ENCODE measurements around the gene GPC6.

The GPC6 gene

DNA sequence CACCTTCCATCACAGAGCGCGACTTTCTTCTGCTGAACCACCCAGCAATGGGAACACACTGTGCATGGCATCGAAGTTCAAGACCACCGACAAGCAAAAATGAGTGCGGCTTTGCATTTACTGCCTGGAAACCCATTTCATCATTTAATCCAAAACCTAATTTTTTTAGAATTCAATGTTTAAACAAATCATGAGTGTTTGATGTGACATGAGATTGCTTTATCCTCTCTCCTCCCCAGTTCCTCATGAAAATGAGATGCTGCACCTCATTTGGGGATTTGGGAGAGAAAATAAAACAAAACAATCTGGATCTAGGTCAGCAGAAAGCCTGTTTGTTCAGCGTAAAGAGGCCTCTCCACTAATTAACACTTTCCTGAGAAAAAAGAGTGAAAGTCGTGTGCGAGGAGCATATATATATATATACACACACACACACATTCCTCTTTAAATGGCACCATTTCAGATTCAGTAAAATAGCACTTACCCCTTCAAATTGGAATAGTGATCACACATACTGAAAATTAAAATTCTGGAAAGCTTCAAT, 1126.6 kb downstream of the GPC6 start (continued):
- TF ChIP-seq ZSCAN30 (tag by site-specific recombination; IDR thresholded peaks at IDR 0.05) (no peak), ZNF214 (tag by site-specific recombination; IDR thresholded peaks at IDR 0.05; ENCODE audit: borderline replicate concordance) (no peak)

DNA sequence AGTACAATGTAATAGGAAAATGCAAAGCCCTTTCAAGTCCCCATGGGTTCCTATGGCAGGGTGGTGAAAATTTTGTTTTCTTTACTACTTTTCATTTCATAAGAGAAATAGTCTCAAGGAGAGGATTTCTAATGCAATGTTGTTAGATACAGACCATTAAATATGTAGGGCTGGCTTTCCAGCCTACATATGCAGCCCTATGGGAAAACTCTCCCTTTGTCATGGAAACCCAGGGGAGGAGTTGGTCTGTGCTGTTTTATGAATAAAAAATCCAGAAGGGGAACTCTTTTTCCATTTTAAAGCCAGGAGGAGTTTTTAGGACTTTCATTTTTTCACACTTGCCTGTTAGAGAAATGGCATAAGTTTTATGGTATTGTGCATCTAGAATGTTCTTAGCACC, 1133.3 kb downstream of the GPC6 start:
- CTCF ChIA-PET = no interaction called here
- Histone ChIP-seq H3K4me1 (ENCODE audit: control insufficient read depth, insufficient read depth, low read length) (no peaks in the 10 kb centered on the region), H3K9me3 (ENCODE audit: control insufficient read depth, insufficient read depth, low read depth, low read length) (no peaks in the 10 kb centered on the region), H3K36me3 (ENCODE audit: control insufficient read depth in 2 of 2, insufficient read depth in 1 of 2, low read length in 2 of 2) (no peaks in the 10 kb centered on the region), H3K27ac (ENCODE audit: extremely low read depth, low read depth, low read length) (no peak overlapping the region), H3K4me3 (ENCODE audit: low read depth, low read length) (no peak overlapping the region)
- POLR2A ChIA-PET = no interaction called here
- TF ChIP-seq, protein P1, sequence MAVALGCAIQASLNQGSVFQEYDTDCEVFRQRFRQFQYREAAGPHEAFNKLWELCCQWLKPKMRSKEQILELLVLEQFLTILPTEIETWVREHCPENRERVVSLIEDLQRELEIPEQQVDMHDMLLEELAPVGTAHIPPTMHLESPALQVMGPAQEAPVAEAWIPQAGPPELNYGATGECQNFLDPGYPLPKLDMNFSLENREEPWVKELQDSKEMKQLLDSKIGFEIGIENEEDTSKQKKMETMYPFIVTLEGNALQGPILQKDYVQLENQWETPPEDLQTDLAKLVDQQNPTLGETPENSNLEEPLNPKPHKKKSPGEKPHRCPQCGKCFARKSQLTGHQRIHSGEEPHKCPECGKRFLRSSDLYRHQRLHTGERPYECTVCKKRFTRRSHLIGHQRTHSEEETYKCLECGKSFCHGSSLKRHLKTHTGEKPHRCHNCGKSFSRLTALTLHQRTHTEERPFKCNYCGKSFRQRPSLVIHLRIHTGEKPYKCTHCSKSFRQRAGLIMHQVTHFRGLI (tag by site-specific recombination; IDR thresholded peaks at IDR 0.05) = no peak
- TF ChIP-seq, protein P2, sequence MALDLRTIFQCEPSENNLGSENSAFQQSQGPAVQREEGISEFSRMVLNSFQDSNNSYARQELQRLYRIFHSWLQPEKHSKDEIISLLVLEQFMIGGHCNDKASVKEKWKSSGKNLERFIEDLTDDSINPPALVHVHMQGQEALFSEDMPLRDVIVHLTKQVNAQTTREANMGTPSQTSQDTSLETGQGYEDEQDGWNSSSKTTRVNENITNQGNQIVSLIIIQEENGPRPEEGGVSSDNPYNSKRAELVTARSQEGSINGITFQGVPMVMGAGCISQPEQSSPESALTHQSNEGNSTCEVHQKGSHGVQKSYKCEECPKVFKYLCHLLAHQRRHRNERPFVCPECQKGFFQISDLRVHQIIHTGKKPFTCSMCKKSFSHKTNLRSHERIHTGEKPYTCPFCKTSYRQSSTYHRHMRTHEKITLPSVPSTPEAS (tag by site-specific recombination; IDR thresholded peaks at IDR 0.05) = no peak
- no peak for TF ChIP-seq OVOL3 (tag by site-specific recombination; IDR thresholded peaks at IDR 0.05)

DNA sequence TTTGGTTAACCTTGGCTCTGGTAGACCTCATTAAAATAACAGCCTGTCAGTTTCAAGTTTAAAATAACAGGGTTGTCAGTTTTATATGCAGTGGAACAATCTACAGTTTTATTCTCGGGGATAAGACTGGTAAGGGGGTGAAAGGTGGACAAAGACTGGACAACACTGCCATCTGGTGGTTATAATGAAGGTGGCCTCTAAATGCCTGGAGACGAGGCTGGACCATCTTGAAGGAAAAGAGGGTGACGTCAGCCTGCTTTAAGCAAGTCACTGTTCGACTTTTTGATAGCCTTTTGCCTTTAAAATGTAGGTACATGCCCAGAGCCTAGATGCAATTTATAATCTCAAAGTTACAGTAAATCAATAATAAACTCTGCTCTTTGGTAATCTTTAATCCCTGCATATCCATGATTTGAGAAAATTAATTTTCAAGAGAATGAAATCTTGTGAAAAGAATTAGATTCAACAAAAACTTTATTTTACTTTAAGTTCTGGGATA, 1135.9 kb downstream of the GPC6 start:
- no peaks in the 10 kb centered on the region for H3K4me1 ChIP-seq (ENCODE audit: control insufficient read depth, insufficient read depth, low read length)
- POLR2A ChIA-PET = no interaction called here
- TF ChIP-seq ZFP37 (tag by site-specific recombination; IDR thresholded peaks at IDR 0.05) (no peak), EGR2 (tag by site-specific recombination; IDR thresholded peaks at IDR 0.05; ENCODE audit: low read depth) (no peak), ZNF416 (tag by site-specific recombination; IDR thresholded peaks at IDR 0.05) (no peak), ZNF654 (tag by site-specific recombination; IDR thresholded peaks at IDR 0.05; ENCODE audit: low read depth) (peak; percentile 91), ZNF792 (tag by site-specific recombination; IDR thresholded peaks at IDR 0.05) (no peak), MZF1 (tag by site-specific recombination; IDR thresholded peaks at IDR 0.05; ENCODE audit: borderline replicate concordance) (no peak), HOXD13 (CRISPR knock-in tag; IDR thresholded peaks at IDR 0.05; ENCODE audit: borderline replicate concordance) (no peak), ZFHX2 (tag by site-specific recombination; conservative IDR thresholded peaks at IDR 0.05) (no peak), ZNF174 (tag by site-specific recombination; IDR thresholded peaks at IDR 0.05) (no peak), SP7 (tag by site-specific recombination; IDR thresholded peaks at IDR 0.05) (peak; percentile 73; the same call in 1 of the 2 replicates), ZNF623 (tag by site-specific recombination; IDR thresholded peaks at IDR 0.05) (no peak), ZNF701 (tag by site-specific recombination; IDR thresholded peaks at IDR 0.05) (no peak), ZNF140 (tag by site-specific recombination; IDR thresholded peaks at IDR 0.05) (no peak), ZNF202 (tag by site-specific recombination; IDR thresholded peaks at IDR 0.05; ENCODE audit: borderline replicate concordance) (no peak), ZBTB8A (tag by site-specific recombination; IDR thresholded peaks at IDR 0.05) (peak; percentile 15; the same call in 1 of the 2 replicates), ZNF561 (tag by site-specific recombination; IDR thresholded peaks at IDR 0.05; ENCODE audit: borderline replicate concordance) (no peak), KLF10 (tag by site-specific recombination; IDR thresholded peaks at IDR 0.05) (no peak), ZNF629 (tag by site-specific recombination; IDR thresholded peaks at IDR 0.05) (peak; percentile 63), GLI4 (tag by site-specific recombination; IDR thresholded peaks at IDR 0.05) (no peak), ZBTB48 (tag by site-specific recombination; IDR thresholded peaks at IDR 0.05) (no peak), ZNF2 (tag by site-specific recombination; IDR thresholded peaks at IDR 0.05) (peak; percentile 81), WT1 (tag by site-specific recombination; IDR thresholded peaks at IDR 0.05) (no peak), ZNF626 (tag by site-specific recombination; IDR thresholded peaks at IDR 0.05) (no peak), ZNF423 (tag by site-specific recombination; IDR thresholded peaks at IDR 0.05) (no peak), ZNF366 (tag by site-specific recombination; conservative IDR thresholded peaks at IDR 0.05) (no peak)
- TF ChIP-seq, protein P3, sequence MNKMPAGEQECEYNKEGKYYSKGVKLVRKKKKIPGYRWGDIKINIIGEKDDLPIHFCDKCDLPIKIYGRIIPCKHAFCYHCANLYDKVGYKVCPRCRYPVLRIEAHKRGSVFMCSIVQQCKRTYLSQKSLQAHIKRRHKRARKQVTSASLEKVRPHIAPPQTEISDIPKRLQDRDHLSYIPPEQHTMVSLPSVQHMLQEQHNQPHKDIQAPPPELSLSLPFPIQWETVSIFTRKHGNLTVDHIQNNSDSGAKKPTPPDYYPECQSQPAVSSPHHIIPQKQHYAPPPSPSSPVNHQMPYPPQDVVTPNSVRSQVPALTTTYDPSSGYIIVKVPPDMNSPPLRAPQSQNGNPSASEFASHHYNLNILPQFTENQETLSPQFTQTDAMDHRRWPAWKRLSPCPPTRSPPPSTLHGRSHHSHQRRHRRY (tag by site-specific recombination; IDR thresholded peaks at IDR 0.05) = no peak
- TF ChIP-seq, protein P4, sequence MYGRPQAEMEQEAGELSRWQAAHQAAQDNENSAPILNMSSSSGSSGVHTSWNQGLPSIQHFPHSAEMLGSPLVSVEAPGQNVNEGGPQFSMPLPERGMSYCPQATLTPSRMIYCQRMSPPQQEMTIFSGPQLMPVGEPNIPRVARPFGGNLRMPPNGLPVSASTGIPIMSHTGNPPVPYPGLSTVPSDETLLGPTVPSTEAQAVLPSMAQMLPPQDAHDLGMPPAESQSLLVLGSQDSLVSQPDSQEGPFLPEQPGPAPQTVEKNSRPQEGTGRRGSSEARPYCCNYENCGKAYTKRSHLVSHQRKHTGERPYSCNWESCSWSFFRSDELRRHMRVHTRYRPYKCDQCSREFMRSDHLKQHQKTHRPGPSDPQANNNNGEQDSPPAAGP (tag by site-specific recombination; IDR thresholded peaks at IDR 0.05) = no peak

More for the DNA sequence above, 1135.9 kb downstream of the GPC6 start:
- Histone ChIP-seq H3K36me3 (ENCODE audit: control insufficient read depth in 2 of 2, insufficient read depth in 1 of 2, low read length in 2 of 2) (no peaks in the 10 kb centered on the region), H3K4me3 (ENCODE audit: low read depth, low read length) (no peak overlapping the region), H3K27ac (ENCODE audit: extremely low read depth, low read depth, low read length) (no peak overlapping the region), H3K9me3 (ENCODE audit: control insufficient read depth, insufficient read depth, low read depth, low read length) (no peaks in the 10 kb centered on the region)
- CTCF ChIA-PET = interaction anchor here (0.5 to 1.1 kb wide), 21 partner anchors 20 to 1919 kb away, joined by 3 to 6 read pairs (median 4); no protein-coding TSS in a partner anchor
